HG02623 (cell line): Measurements from ENCODE around the gene ARID1B.
A peak's percentile ranks its signal among the peaks of the same experiment; 100 is the strongest.

ENCODE experiments used
- ATAC-seq: cut with Tn5 transposase; IDR thresholded peaks from one replicate; pipeline ENCODE4 v1.9.1; 2021; ENCODE audit warnings: moderate library complexity; ENCODE audit not compliant: unreplicated experiment

ARID1B gene

GRCh38 chr6:157066781-157067491 lies 289.8 kb downstream of the ARID1B start:
- no peak for ATAC-seq

- ATAC-seq: no peak
Observed at GRCh38 chr6:157067507-157067906, 290.3 kb downstream of the ARID1B start.

- ATAC-seq: peak; percentile 97
Observed at GRCh38 chr6:157068691-157069324, 291.6 kb downstream of the ARID1B start.

- ATAC-seq: no peak
Observed at GRCh38 chr6:157069585-157069984, 292.4 kb downstream of the ARID1B start.

- ATAC-seq: no peak
Observed at GRCh38 chr6:157070403-157071107, 293.4 kb downstream of the ARID1B start.

- no peak for ATAC-seq
Observed at GRCh38 chr6:157072128-157072527, 294.9 kb downstream of the ARID1B start.

- ATAC-seq: no peak
Observed at GRCh38 chr6:157073596-157073995, 296.4 kb downstream of the ARID1B start.

GRCh38 chr6:157074969-157075368 lies 297.8 kb downstream of the ARID1B start:
- ATAC-seq: no peak

GRCh38 chr6:157075549-157076450 lies 298.6 kb downstream of the ARID1B start:
- peak; percentile 70 for ATAC-seq

GRCh38 chr6:157076451-157076822 lies 299.3 kb downstream of the ARID1B start:
- ATAC-seq: no peak

- no peak for ATAC-seq
Observed at GRCh38 chr6:157077251-157077650, 300.1 kb downstream of the ARID1B start.

- no peak for ATAC-seq
Observed at GRCh38 chr6:157078326-157078725, 301.1 kb downstream of the ARID1B start.

- no peak for ATAC-seq
Observed at GRCh38 chr6:157079277-157079676, 302.1 kb downstream of the ARID1B start.

GRCh38 chr6:157079771-157080170 lies 302.6 kb downstream of the ARID1B start:
- no peak for ATAC-seq

- no peak for ATAC-seq
Observed at GRCh38 chr6:157080986-157081391, 303.8 kb downstream of the ARID1B start.

- no peak for ATAC-seq
Observed at GRCh38 chr6:157083343-157083742, 306.2 kb downstream of the ARID1B start.

GRCh38 chr6:157086632-157087031 lies 309.5 kb downstream of the ARID1B start:
- ATAC-seq: no peak

- ATAC-seq: no peak
Observed at GRCh38 chr6:157087974-157088373, 310.8 kb downstream of the ARID1B start.

GRCh38 chr6:157088841-157089240 lies 311.7 kb downstream of the ARID1B start:
- ATAC-seq: no peak

GRCh38 chr6:157089258-157089657 lies 312.1 kb downstream of the ARID1B start:
- no peak for ATAC-seq

GRCh38 chr6:157089851-157090250 lies 312.7 kb downstream of the ARID1B start:
- no peak for ATAC-seq
